Testis (tissue), 3 donors: ENCODE data around the gene TPST1. TPM values are rescaled to one million over a fixed set of nuclear protein-coding genes. Genes with fewer than 3 reads are reported as not detected.

Source experiments
- DNase-seq: peaks from one replicate; pipeline ENCODE4 v3.0.0-alpha.2; 2019
- H3K27ac ChIP-seq, 2 donors: fragments of 200-600 bp; sonication (generic); one replicate each; pipeline ENCODE4 v1.5.1; 2019
- H3K27me3 ChIP-seq: fragments of 200-600 bp; sonication (generic); one replicate; pipeline ENCODE4 v1.5.1; 2019
- H3K36me3 ChIP-seq: fragments of 200-600 bp; sonication (generic); one replicate; pipeline ENCODE4 v1.5.1; 2017; ENCODE audit warnings: low read depth; ENCODE audit errors: missing control alignments
- H3K4me1 ChIP-seq: fragments of 200-600 bp; sonication (generic); one replicate; pipeline ENCODE4 v1.5.1; 2019
- H3K4me3 ChIP-seq, 2 donors: fragments of 200-600 bp; sonication (generic); one replicate each; pipeline ENCODE4 v1.5.1; 2017 to 2019
- H3K9me3 ChIP-seq: fragments of 200-600 bp; sonication (generic); one replicate; pipeline ENCODE4 v1.5.1; 2017
- POLR2A ChIP-seq: fragments of 450-650 bp; IDR thresholded peaks from one replicate; pipeline ENCODE4 v1.6.1; 2017; ENCODE audit warnings: antibody characterized with exemption, mild to moderate bottlenecking, moderate library complexity
- whole genome bisulfite sequencing, 2 donors: methylation state at CpG; one replicate each; pipeline ENCODE4 v1.1.5; 2018; 5-methylcytosine and 5-hydroxymethylcytosine counted together
- intact Hi-C: fragments of 100-400 bp; cut with DNase I; formaldehyde crosslinking; loops from one replicate; pipeline ENCODE4 v1.15.1; 2023; ENCODE audit warnings: low total_unique reads
- polyA plus RNA-seq: library from polyadenylated mRNA; stranded (reverse); fragments of 350-450 nt; fragmentation: Illumina TruSeq; extraction: RNeasy Lipid Tissue Mini Kit (QIAGEN cat#74804); gene quantifications from one replicate; pipeline ENCODE4 v1.2.3, GENCODE V29; 2014; ENCODE audit warnings: low read depth, low replicate concordance; ENCODE audit not compliant: insufficient read depth
- total RNA-seq, 2 donors: library from RNA; depleted of rRNA; stranded (reverse); fragments of >200 nt; gene quantifications; one replicate each; pipeline ENCODE4 v1.2.3, GENCODE V29; 2016
- TF ChIP-seq, protein P1 (sequence below), 3 experiments: fragments of 450-650 bp in 2 of 3; fragments of 200-600 bp in 1 of 3; sonication (generic) in 1 of 3; IDR thresholded peaks; one replicate each; pipeline ENCODE4 v1.5.1; 2016 to 2019; ENCODE audit warnings: antibody characterized with exemption in 3 of 3, mild to moderate bottlenecking in 2 of 3, moderate library complexity in 1 of 3

The TPST1 gene
- total and polyA plus RNA-seq, 3 donors from 2014 or later, result 34.7 to 55.7 (median 40.7) TPM

- H3K27me3 ChIP-seq, result no peaks in the 10 kb centered on the region
Observed at GRCh38 chr7:66296557-66296956, 91.4 kb downstream of the TPST1 start.

GRCh38 chr7:66297579-66297978 lies 92.4 kb downstream of the TPST1 start:
- Histone ChIP-seq H3K4me1 (no peaks in the 10 kb centered on the region), H3K9me3 (no peaks in the 10 kb centered on the region), H3K4me3 (no peak overlapping the region), H3K27me3 (no peaks in the 10 kb centered on the region), H3K36me3 (no peaks in the 10 kb centered on the region), H3K27ac (no peak overlapping the region)
- intact Hi-C loops, result no loop called here
- no peak for DNase-seq
- TF ChIP-seq POLR2A, result no peak
- TF ChIP-seq, protein P1, sequence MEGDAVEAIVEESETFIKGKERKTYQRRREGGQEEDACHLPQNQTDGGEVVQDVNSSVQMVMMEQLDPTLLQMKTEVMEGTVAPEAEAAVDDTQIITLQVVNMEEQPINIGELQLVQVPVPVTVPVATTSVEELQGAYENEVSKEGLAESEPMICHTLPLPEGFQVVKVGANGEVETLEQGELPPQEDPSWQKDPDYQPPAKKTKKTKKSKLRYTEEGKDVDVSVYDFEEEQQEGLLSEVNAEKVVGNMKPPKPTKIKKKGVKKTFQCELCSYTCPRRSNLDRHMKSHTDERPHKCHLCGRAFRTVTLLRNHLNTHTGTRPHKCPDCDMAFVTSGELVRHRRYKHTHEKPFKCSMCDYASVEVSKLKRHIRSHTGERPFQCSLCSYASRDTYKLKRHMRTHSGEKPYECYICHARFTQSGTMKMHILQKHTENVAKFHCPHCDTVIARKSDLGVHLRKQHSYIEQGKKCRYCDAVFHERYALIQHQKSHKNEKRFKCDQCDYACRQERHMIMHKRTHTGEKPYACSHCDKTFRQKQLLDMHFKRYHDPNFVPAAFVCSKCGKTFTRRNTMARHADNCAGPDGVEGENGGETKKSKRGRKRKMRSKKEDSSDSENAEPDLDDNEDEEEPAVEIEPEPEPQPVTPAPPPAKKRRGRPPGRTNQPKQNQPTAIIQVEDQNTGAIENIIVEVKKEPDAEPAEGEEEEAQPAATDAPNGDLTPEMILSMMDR (IDR thresholded peaks at IDR 0.05), result no peak

More at GRCh38 chr7:66296557-66296956, 91.4 kb downstream of the TPST1 start:
- H3K4me1 ChIP-seq, result no peaks in the 10 kb centered on the region
- no peak for DNase-seq
- WGBS, 2 donors, result 88 to 90% methylated on average over 3 of the region's 3 CpGs
- no peak for TF ChIP-seq POLR2A
- TF ChIP-seq, protein P1 (IDR thresholded peaks at IDR 0.05), result no peak
- no peak overlapping the region for H3K4me3 ChIP-seq
- no peaks in the 10 kb centered on the region for H3K36me3 ChIP-seq
- intact Hi-C loops, result no loop called here
- H3K9me3 ChIP-seq, result no peaks in the 10 kb centered on the region
- no peak overlapping the region for H3K27ac ChIP-seq

- TF ChIP-seq POLR2A, result no peak
- no peak for DNase-seq
- Histone ChIP-seq H3K27me3 (no peaks in the 10 kb centered on the region), H3K4me3 (no peak overlapping the region), H3K9me3 (no peaks in the 10 kb centered on the region), H3K4me1 (no peaks in the 10 kb centered on the region), H3K27ac (no peak overlapping the region), H3K36me3 (no peaks in the 10 kb centered on the region)
- intact Hi-C loops, result no loop called here
- WGBS, 2 donors, result 87 to 91% methylated on average over 2 of the region's 2 CpGs
Observed at GRCh38 chr7:66301249-66301648, 96.1 kb downstream of the TPST1 start.

DNA sequence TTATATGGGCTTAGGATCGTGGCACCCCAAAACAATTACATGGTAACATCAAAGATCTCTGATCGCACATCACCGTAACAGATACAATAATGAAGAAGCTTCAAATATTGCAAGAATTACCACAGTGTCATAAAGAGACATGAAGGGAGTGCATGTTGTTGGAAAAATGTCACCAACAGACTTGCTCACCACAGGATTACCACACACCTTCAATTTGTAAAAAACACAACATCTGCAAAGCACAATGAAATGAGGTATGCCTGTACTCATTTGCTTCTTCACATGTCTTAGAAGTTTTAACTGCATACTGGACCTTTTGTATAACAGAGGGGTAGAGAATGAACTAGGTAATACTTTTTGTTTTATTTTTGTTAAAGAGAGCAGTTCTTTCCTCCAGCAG lies 96.6 kb downstream of the TPST1 start:
- intact Hi-C loops, result no loop called here
- H3K4me1 ChIP-seq, result no peaks in the 10 kb centered on the region

DNA sequence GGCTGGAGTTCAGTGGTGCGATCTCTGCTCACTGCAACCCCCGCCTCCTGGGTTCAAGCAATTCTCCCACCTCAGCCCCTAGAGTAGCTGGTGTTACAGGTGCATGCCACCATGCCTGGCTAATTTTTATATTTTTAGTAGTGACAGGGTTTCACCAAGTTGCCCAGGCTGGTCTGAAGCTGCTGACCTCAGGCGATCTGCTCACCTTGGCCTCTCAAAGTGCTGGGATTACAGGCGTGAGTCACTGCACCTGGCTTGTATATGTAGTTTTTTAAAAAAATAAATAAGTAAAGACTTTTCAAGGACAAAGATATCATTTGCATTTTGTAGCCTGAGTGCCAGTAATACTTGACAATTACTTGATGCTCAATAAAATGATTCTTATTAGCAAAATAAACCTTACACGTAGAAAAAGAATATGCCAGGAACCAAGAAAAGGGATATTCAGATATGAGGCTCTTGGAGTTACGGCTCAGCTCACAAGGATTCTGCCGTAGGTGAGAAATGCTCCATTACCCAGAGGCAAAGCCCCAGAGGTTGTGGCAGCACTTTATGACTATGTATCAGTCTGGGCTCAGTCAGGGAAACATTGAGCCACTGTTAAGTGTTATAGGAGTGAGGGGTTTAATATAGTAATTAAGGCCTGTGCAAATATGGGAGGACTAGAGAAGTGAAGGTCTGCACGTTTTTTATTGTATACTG lies 98.5 kb downstream of the TPST1 start:
- no peak for DNase-seq
- WGBS, 2 donors, result 79 to 85% methylated on average over 8 of the region's 8 CpGs
- intact Hi-C loops, result no loop called here
- H3K4me1 ChIP-seq, result no peaks in the 10 kb centered on the region
- H3K27ac ChIP-seq, result no peak overlapping the region
- no peak overlapping the region for H3K4me3 ChIP-seq
- TF ChIP-seq POLR2A, result no peak
- TF ChIP-seq, protein P1 (IDR thresholded peaks at IDR 0.05), result no peak
- H3K27me3 ChIP-seq, result no peaks in the 10 kb centered on the region
- H3K9me3 ChIP-seq, result no peaks in the 10 kb centered on the region
- no peaks in the 10 kb centered on the region for H3K36me3 ChIP-seq

More for the DNA sequence above, 96.6 kb downstream of the TPST1 start:
- Histone ChIP-seq H3K27ac (no peak overlapping the region), H3K9me3 (no peaks in the 10 kb centered on the region), H3K27me3 (no peaks in the 10 kb centered on the region), H3K36me3 (no peaks in the 10 kb centered on the region), H3K4me3 (no peak overlapping the region)
- no peak for DNase-seq
- 96 to 99% methylated on average over 3 of the region's 3 CpGs for WGBS, 2 donors
- no peak for TF ChIP-seq POLR2A
- TF ChIP-seq, protein P1 (IDR thresholded peaks at IDR 0.05), result no peak
